K562 (cell line): Measurements from ENCODE around the gene OSBP2. TPM values are rescaled to one million over a fixed set of nuclear protein-coding genes. Genes with fewer than 3 reads are reported as not detected.

Experiments used
- ATAC-seq: fragments of 200-7000 bp; cut with Tn5 transposase; 3 replicates; pipeline ENCODE4 v1.9.1; 2020; ENCODE audit warnings: moderate library complexity
- BruUV-seq: library from RNA; stranded (reverse); fragments of 400-500 nt; replicated peaks from 2 replicates; lab custom pipeline; 2021; lab: Mats Ljungman, UMichigan
- CTCF ChIA-PET: fragments of 300-600 bp; formaldehyde crosslinking; extraction: SDS; loops from one replicate; lab custom pipeline; 2021; ENCODE audit warnings: low intra/inter-chr PET ratio; lab: Yijun Ruan, JAX
- POLR2A ChIA-PET: fragments of 300-600, 350-650 bp; sonication (Branson Sonifier 250); formaldehyde crosslinking; extraction: SDS; loops from one replicate; lab custom pipeline; 2021; ENCODE audit warnings: antibody characterized with exemption, inconsistent platforms; lab: Yijun Ruan, JAX
- DNase-seq, 4 experiments: peaks; one replicate each; pipeline versions ENCODE4 v3.0.0 to v3.0.0-alpha.2; 2011 to 2018; ENCODE audit warnings: low spot score in 3 of 4, mixed read lengths in 3 of 4; ENCODE audit errors: extremely low read depth in 1 of 4
- FAIRE-seq: peaks from 2 replicates; lab custom pipeline; 2011; peaks lifted over from hg19 to GRCh38; lab: Jason Lieb, UNC
- H2AFZ ChIP-seq: 2 replicates; pipeline ENCODE4 v1.6.0; 2011; ENCODE audit warnings: low read depth, low read length, control low read depth, inconsistent platforms
- H3K27ac ChIP-seq: fragments of 200-600 bp; 3 replicates; pipeline ENCODE4 v1.8.0; 2011; ENCODE audit warnings: low read depth, mild to moderate bottlenecking, control low read depth, inconsistent platforms, low read length, moderate library complexity, mixed read lengths; ENCODE audit errors: extremely low read depth
- H3K27me3 ChIP-seq, 2 experiments: fragments of 300-600 bp in 1 of 2; 2 replicates in 1 of 2; 3 replicates in 1 of 2; pipeline versions ENCODE4 v1.6.0 to v1.8.0; 2011; ENCODE audit warnings: inconsistent platforms in 2 of 2, low read length in 2 of 2, mild to moderate bottlenecking in 1 of 2, mixed read lengths in 1 of 2, moderate library complexity in 1 of 2; ENCODE audit not compliant: control insufficient read depth in 2 of 2, insufficient read depth in 2 of 2
- H3K36me3 ChIP-seq: fragments of 300-600 bp; 3 replicates; pipeline ENCODE4 v1.8.0; 2011; ENCODE audit warnings: mild to moderate bottlenecking, low read length, inconsistent platforms; ENCODE audit not compliant: control insufficient read depth, insufficient read depth
- H3K4me1 ChIP-seq, 2 experiments: fragments of 200-600 bp in 1 of 2; replicated peaks in 1 of 2; 2 replicates in 1 of 2; 3 replicates in 1 of 2; pipeline versions ENCODE4 v1.5.1 to v1.8.0; 2011; ENCODE audit warnings: inconsistent platforms in 2 of 2, low read length in 2 of 2, mild to moderate bottlenecking in 1 of 2, mixed read lengths in 1 of 2, moderate library complexity in 1 of 2; ENCODE audit not compliant: control insufficient read depth in 2 of 2, insufficient read depth in 2 of 2
- H3K4me2 ChIP-seq: 2 replicates; pipeline ENCODE4 v1.6.1; 2011; ENCODE audit warnings: low read length, control low read depth, inconsistent platforms, mixed read lengths; ENCODE audit not compliant: insufficient read depth
- H3K4me3 ChIP-seq: fragments of 200-600 bp; sonication (generic), shearing (Covaris generic); 2 replicates; pipeline ENCODE4 v1.5.1; 2016; ENCODE audit warnings: control low read depth, inconsistent platforms
- H3K79me2 ChIP-seq: fragments of 200-600 bp; 3 replicates; pipeline ENCODE4 v1.8.0; 2011; ENCODE audit warnings: low read length, inconsistent platforms; ENCODE audit not compliant: control insufficient read depth, insufficient read depth
- H3K9ac ChIP-seq, 2 experiments: 2 replicates each; pipeline versions ENCODE4 v1.6.0 to v1.6.1; 2011; ENCODE audit warnings: low read depth in 2 of 2, low read length in 2 of 2, control low read depth in 1 of 2, inconsistent platforms in 1 of 2, mild to moderate bottlenecking in 1 of 2, mixed read lengths in 1 of 2; ENCODE audit not compliant: insufficient read depth in 1 of 2
- H3K9me1 ChIP-seq: one replicate; pipeline ENCODE4 v1.6.0; 2011; ENCODE audit warnings: inconsistent platforms, mild to moderate bottlenecking, low read length, moderate library complexity; ENCODE audit not compliant: control insufficient read depth, insufficient read depth
- H3K9me3 ChIP-seq: replicated peaks from 2 replicates; pipeline ENCODE4 v1.5.1; 2011; ENCODE audit warnings: low read depth, low read length, inconsistent platforms; ENCODE audit not compliant: control insufficient read depth, insufficient read depth
- H4K20me1 ChIP-seq: replicated peaks from 2 replicates; pipeline ENCODE4 v1.6.1; 2011; ENCODE audit warnings: low read length, inconsistent platforms, mixed read lengths; ENCODE audit not compliant: control insufficient read depth, insufficient read depth
- ELK1 ChIP-seq: sonication (generic); formaldehyde crosslinking; IDR thresholded peaks from 2 replicates; pipeline ENCODE4 v1.8.1; 2022; ENCODE audit warnings: missing genetic modification reagents
- HMG20A ChIP-seq: fragments of 450-650 bp; formaldehyde crosslinking; conservative IDR thresholded peaks from 2 replicates; pipeline ENCODE4 v1.4.0; 2020; ENCODE audit warnings: mild to moderate bottlenecking, mixed read lengths
- MGA ChIP-seq: fragments of 450-650 bp; IDR thresholded peaks from 2 replicates; pipeline ENCODE4 v1.6.1; 2016; ENCODE audit warnings: mild to moderate bottlenecking, moderate library complexity
- MXI1 ChIP-seq: IDR thresholded peaks from 2 replicates; pipeline ENCODE4 v1.6.1; 2011; ENCODE audit warnings: low read depth, mild to moderate bottlenecking, improper control_type of control experiment, low read length
- ZBTB7A ChIP-seq: IDR thresholded peaks from 2 replicates; pipeline ENCODE4 v1.6.1; 2011; ENCODE audit warnings: low read depth, mild to moderate bottlenecking, low read length, moderate library complexity, borderline replicate concordance; ENCODE audit not compliant: control insufficient read depth
- ZNF445 ChIP-seq: fragments of 250-450 bp; sonication (Bioruptor Pico); IDR thresholded peaks from 2 replicates; pipeline ENCODE4 v1.4.0; 2020; ENCODE audit warnings: low read depth, mild to moderate bottlenecking, moderate library complexity
- ZNF583 ChIP-seq: fragments of 250-450 bp; sonication (Bioruptor Pico); IDR thresholded peaks from 2 replicates; pipeline ENCODE4 v1.4.0; 2020
- WGBS: fragments of 100-300 bp; shearing (Covaris generic); methylation state at CpG from one replicate; pipeline ENCODE4 v1.1.6; 2016; ENCODE audit warnings: low coverage, mixed read lengths; ENCODE audit not compliant: insufficient coverage; ENCODE audit errors: missing lambda C conversion rate; 5-methylcytosine and 5-hydroxymethylcytosine counted together
- in situ Hi-C: fragments of 300-500 bp; cut with MboI; formaldehyde crosslinking; loops from 4 replicates; pipeline ENCODE4 v1.15.0; 2018; ENCODE audit warnings: inconsistent platforms, mixed read lengths
- intact Hi-C: fragments of 100-400 bp; cut with micrococcal nuclease; formaldehyde crosslinking; loops from 2 replicates; pipeline ENCODE4 v1.14.2; 2022
- polyA plus RNA-seq, 8 experiments: library from polyadenylated mRNA; depleted of rRNA in 4 of 8; stranded (reverse) in 5 of 8; unstranded in 3 of 8; fragments of >200 nt; fragmentation: Nextera tagmentation in 2 of 8; fragmentation: Illumina TruSeq in 1 of 8; extraction: Ambion mirVana in 2 of 8; extraction: Trizol in 1 of 8; gene quantifications; 2 replicates each; pipeline versions ENCODE4 v1.2.1 to v1.2.3, GENCODE V29; 2011 to 2014; ENCODE audit warnings: inconsistent platforms in 1 of 8, missing spikeins in 1 of 8
- total RNA-seq, 7 experiments: library from RNA; depleted of rRNA in 6 of 7; stranded (reverse); fragments of >200 nt in 6 of 7; fragmentation: Illumina TruSeq in 2 of 7; extraction: Trizol in 2 of 7; gene quantifications; 2 replicates each; pipeline versions ENCODE4 v1.2.1 to v1.2.3, GENCODE V29; 2011 to 2021; ENCODE audit warnings: low replicate concordance in 1 of 7

Gene OSBP2
- total and polyA plus RNA-seq, 9 of the 15 experiments (the other 6 are each of a cell fraction or from before 2014, with no cell fraction given): 0.52 to 29.5 (median 21.6) TPM

DNA sequence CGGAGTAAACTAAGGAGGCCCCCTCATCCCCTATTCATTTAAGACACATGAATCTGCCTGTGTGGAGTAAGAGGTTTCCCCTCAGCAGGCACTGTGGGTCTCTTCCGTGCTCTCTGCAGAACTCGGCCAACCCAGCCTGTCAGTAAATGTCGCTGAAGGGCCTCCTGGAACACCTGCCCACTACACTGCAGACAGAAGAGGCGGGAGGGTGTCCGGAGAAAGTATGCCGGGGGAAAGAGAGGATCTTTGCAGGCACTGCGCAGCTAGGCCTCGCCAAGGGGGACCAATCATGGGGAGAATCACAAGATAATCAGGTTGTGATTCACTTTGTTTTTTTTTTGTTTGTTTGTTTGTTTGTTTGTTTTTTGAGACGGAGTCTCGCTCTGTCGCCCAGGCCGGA lies 163.1 kb downstream of the OSBP2 start:
- no peak overlapping the region for H2AFZ ChIP-seq
- no peak overlapping the region for H3K9ac ChIP-seq
- H3K36me3 ChIP-seq: no peaks in the 10 kb centered on the region
- no peaks in the 10 kb centered on the region for H3K9me3 ChIP-seq
- no TSS peak for BruUV-seq
- H3K79me2 ChIP-seq: no peaks in the 10 kb centered on the region
- H4K20me1 ChIP-seq: no peaks in the 10 kb centered on the region
- no peak for TF ChIP-seq ZNF583 (CRISPR knock-in tag)
- TF ChIP-seq ZNF445 (CRISPR knock-in tag): no peak
- TF ChIP-seq MXI1: no peak
- no peak for TF ChIP-seq MGA
- no peak for TF ChIP-seq ELK1
- TF ChIP-seq HMG20A: no peak
- TF ChIP-seq ZBTB7A: no peak
- TF ChIP-seq, all 486 proteins: peak for 0
- ChIA-PET POLR2A (no interaction called here), CTCF (no interaction called here)
- intact Hi-C loops (no loop called here), in situ Hi-C loops (no loop called here)
- no peak for ATAC-seq
- Histone ChIP-seq H3K27me3 (no peaks in the 10 kb centered on the region; a peak in 1 of 5 replicates), H3K4me1 (no peaks in the 10 kb centered on the region; a peak in 1 of 5 replicates), H3K4me3 (no peak overlapping the region), H3K9me1 (no peaks in the 10 kb centered on the region), H3K27ac (no peak overlapping the region), H3K4me2 (no peak overlapping the region)
- no peak for FAIRE-seq
- peak in 1 of 4 experiments; percentile 3 for DNase-seq
- WGBS: 55% methylated on average over 8 of the region's 13 CpGs
